PC-9 (cell line): Measurements from ENCODE around the gene INPP5J. TPM values are rescaled to one million over a fixed set of nuclear protein-coding genes. Genes with fewer than 3 reads are reported as not detected.
"Not testable (repeated sequence)": the region's sequence is repeated elsewhere in the genome, so short reads cannot be mapped to it uniquely, and the experiment has no call there.

Source experiments
- BruUV-seq: library from RNA; stranded (reverse); fragments of 400-500 nt; replicated peaks from 2 replicates; lab custom pipeline; 2021; lab: Mats Ljungman, UMichigan
- CTCF ChIA-PET: fragments of 300-600 bp; sonication (Branson Sonifier 250); formaldehyde crosslinking; loops from one replicate; lab custom pipeline; 2022; ENCODE audit warnings: antibody characterized with exemption; lab: Charles Lee
- POLR2A ChIA-PET: fragments of 300-600 bp; sonication (Branson Sonifier 250); formaldehyde crosslinking; loops from one replicate; lab custom pipeline; 2022; ENCODE audit warnings: antibody characterized with exemption; ENCODE audit not compliant: unreplicated experiment; lab: Charles Lee
- DNase-seq, 2 experiments: peaks; one replicate each; pipeline versions ENCODE4 v3.0.0 to v3.0.0-alpha.2; 2015 to 2022; ENCODE audit warnings: mixed read lengths in 1 of 2
- H2AFZ ChIP-seq: fragments of 200-600 bp; sonication (generic); 2 replicates; pipeline ENCODE4 v1.8.1; 2017; ENCODE audit warnings: antibody characterized with exemption
- H3F3A ChIP-seq: fragments of 200-600 bp; sonication (generic); 2 replicates; pipeline ENCODE4 v1.8.1; 2017; ENCODE audit warnings: antibody characterized with exemption, mild to moderate bottlenecking, low read depth; ENCODE audit not compliant: insufficient read depth
- H3K27ac ChIP-seq: fragments of 200-600 bp; sonication (generic); 2 replicates; pipeline ENCODE4 v1.6.1; 2016; ENCODE audit warnings: mixed run types
- H3K27me3 ChIP-seq: fragments of 200-600 bp; sonication (generic); 2 replicates; pipeline ENCODE4 v1.6.1; 2016; ENCODE audit warnings: low read depth, mixed run types; ENCODE audit not compliant: insufficient read depth
- H3K36me3 ChIP-seq: fragments of 200-600 bp; sonication (generic); 2 replicates; pipeline ENCODE4 v1.6.1; 2016; ENCODE audit warnings: low read depth, mixed run types
- H3K4me1 ChIP-seq: fragments of 200-600 bp; sonication (generic); replicated peaks from 2 replicates; pipeline ENCODE4 v1.6.1; 2016; ENCODE audit warnings: mixed run types; ENCODE audit not compliant: insufficient read depth
- H3K4me2 ChIP-seq: fragments of 200-600 bp; sonication (generic); 2 replicates; pipeline ENCODE4 v1.6.1; 2017; ENCODE audit warnings: mixed run types
- H3K4me3 ChIP-seq: fragments of 200-600 bp; sonication (generic); 2 replicates; pipeline ENCODE4 v1.6.1; 2016; ENCODE audit warnings: mixed run types
- H3K79me2 ChIP-seq: fragments of 200-600 bp; sonication (generic); 2 replicates; pipeline ENCODE4 v1.6.1; 2017; ENCODE audit warnings: low read depth, mixed run types
- H3K9me2 ChIP-seq: fragments of 200-600 bp; sonication (generic); 2 replicates; pipeline ENCODE4 v1.8.1; 2017; ENCODE audit warnings: mild to moderate bottlenecking; ENCODE audit not compliant: insufficient read depth
- H3K9me3 ChIP-seq: fragments of 200-600 bp; sonication (generic); 2 replicates; pipeline ENCODE4 v1.8.1; 2016; ENCODE audit warnings: low read depth; ENCODE audit not compliant: insufficient read depth
- H4K20me1 ChIP-seq: fragments of 200-600 bp; sonication (generic); 2 replicates; pipeline ENCODE4 v1.8.1; 2017; ENCODE audit not compliant: insufficient read depth
- CTCF ChIP-seq: fragments of 200-600 bp; sonication (generic); conservative IDR thresholded peaks from 2 replicates; pipeline ENCODE4 v1.6.1; 2017; ENCODE audit warnings: mixed run types, antibody characterized with exemption, mild to moderate bottlenecking, moderate library complexity
- EZH2 ChIP-seq: fragments of 200-600 bp; sonication (generic); IDR thresholded peaks from 2 replicates; pipeline ENCODE4 v1.8.0; 2017; ENCODE audit warnings: antibody characterized with exemption, low read depth
- intact Hi-C: fragments of 100-400 bp; cut with micrococcal nuclease; formaldehyde crosslinking; loops from one replicate; pipeline ENCODE4 v1.10.0; 2022; ENCODE audit not compliant: unreplicated experiment
- total RNA-seq: library from RNA; stranded (reverse); gene quantifications from 2 replicates; pipeline ENCODE4 v1.2.3, GENCODE V29; 2021

INPP5J gene
- total RNA-seq, 1 experiment from 2014 or later, result 1.7 TPM

- Histone ChIP-seq H4K20me1 (no peaks in the 10 kb centered on the region), H3K4me1 (no peaks in the 10 kb centered on the region), H3K4me2 (no peak overlapping the region), H3K27ac (no peak overlapping the region), H3K36me3 (no peaks in the 10 kb centered on the region), H3F3A (no peaks in the 10 kb centered on the region), H3K27me3 (no peaks in the 10 kb centered on the region), H3K79me2 (no peaks in the 10 kb centered on the region), H3K4me3 (no peak overlapping the region), H3K9me3 (no peaks in the 10 kb centered on the region), H3K9me2 (no peaks in the 10 kb centered on the region), H2AFZ (no peak overlapping the region)
- TF ChIP-seq CTCF (no peak), EZH2 (no peak)
- intact Hi-C loops, result no loop called here
- ChIA-PET POLR2A (no interaction called here), CTCF (interaction anchor here (0.5 to 1.1 kb wide), 4 partner anchors 12 to 274 kb away, joined by 3 to 8 read pairs (median 5); partner anchors contain the start of gene SELENOM)
- BruUV-seq, result no TSS peak
- DNase-seq, result no peak
These were observed 27.0 kb upstream of the INPP5J start for GRCh38 chr22:31095637-31096249.

- peak in 1 of 2 experiments; percentile 5 for DNase-seq
- no peak overlapping the region for H3K27ac ChIP-seq
These were observed 26.0 kb upstream of the INPP5J start for GRCh38 chr22:31096657-31097279.

GRCh38 chr22:31097539-31097938, 25.2 kb upstream of the INPP5J start:
- H4K20me1 ChIP-seq, H3K79me2 ChIP-seq, H3K27me3 ChIP-seq, H3K4me2 ChIP-seq, H3K4me3 ChIP-seq, H3K9me2 ChIP-seq, H3K9me3 ChIP-seq, H3K4me1 ChIP-seq, H2AFZ ChIP-seq, CTCF ChIA-PET, H3K36me3 ChIP-seq, BruUV-seq, intact Hi-C loops, H3K27ac ChIP-seq: not testable (repeated sequence)
- peak in 1 of 2 experiments; percentile 31 for DNase-seq
- H3F3A ChIP-seq, result peaks cover 17% of the 10 kb centered on the region
- POLR2A ChIA-PET, result interaction anchor here (0.7 kb wide), 1 partner anchor 693 kb away, joined by 3 read pairs; no protein-coding TSS in a partner anchor

More at GRCh38 chr22:31096657-31097279, 26.0 kb upstream of the INPP5J start:
- H3K27me3 ChIP-seq, result no peaks in the 10 kb centered on the region
- no peak overlapping the region for H3K4me2 ChIP-seq
- no peaks in the 10 kb centered on the region for H3K9me3 ChIP-seq
- H3K79me2 ChIP-seq, result no peaks in the 10 kb centered on the region
- H3K4me1 ChIP-seq, result peaks cover 2% of the 10 kb centered on the region
- H3K4me3 ChIP-seq, result no peak overlapping the region
- no peak overlapping the region for H2AFZ ChIP-seq
- ChIA-PET POLR2A (interaction anchor here (0.6 kb wide), 1 partner anchor 130 kb away, joined by 7 read pairs; no protein-coding TSS in a partner anchor), CTCF (no interaction called here)
- no TSS peak for BruUV-seq
- no peak for TF ChIP-seq EZH2
- TF ChIP-seq CTCF, result no peak
- no peaks in the 10 kb centered on the region for H3K36me3 ChIP-seq
- H3F3A ChIP-seq, result peaks cover 9% of the 10 kb centered on the region; the same call in 1 of the 2 replicates
- H4K20me1 ChIP-seq, result no peaks in the 10 kb centered on the region
- intact Hi-C loops, result no loop called here
- no peaks in the 10 kb centered on the region for H3K9me2 ChIP-seq
